Muscle of back (tissue), 11 donors: ENCODE data around the gene STAMBP. TPM values are rescaled to one million over a fixed set of nuclear protein-coding genes. Genes with fewer than 3 reads are reported as not detected.

Experiments used
- DNase-seq, 3 donors: peaks; one replicate each; pipeline versions ENCODE4 v3.0.0 to v3.0.0-alpha.2; 2013
- polyA plus RNA-seq, 10 donors: library from polyadenylated mRNA; unstranded; fragments of 120-200 nt; gene quantifications; one replicate each; pipeline ENCODE4 v1.2.1, GENCODE V29; 2013; ENCODE audit not compliant: insufficient read length in 10 of 10

The STAMBP gene
- polyA plus RNA-seq, 10 donors: 33.9 to 51.4 (median 40.0) TPM

DNA sequence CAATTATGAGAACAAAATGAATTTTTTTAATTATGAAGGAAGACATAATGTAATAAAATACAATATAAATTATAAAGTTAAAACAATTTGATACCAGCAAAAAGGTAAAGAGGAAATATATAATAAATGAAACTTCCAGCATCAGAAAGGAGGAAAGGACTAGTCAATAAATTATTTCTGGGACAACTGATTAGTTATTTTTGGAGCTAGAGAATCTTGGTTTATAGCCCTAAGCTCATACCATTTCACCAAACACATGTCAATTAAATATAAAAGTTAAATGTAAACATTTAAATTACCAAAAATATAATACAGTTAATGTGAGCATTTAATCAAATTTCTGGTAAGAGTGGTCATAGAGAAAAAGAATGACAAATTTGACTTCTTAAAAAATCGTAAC, 76.2 kb downstream of the STAMBP start:
- no peak for DNase-seq

DNA sequence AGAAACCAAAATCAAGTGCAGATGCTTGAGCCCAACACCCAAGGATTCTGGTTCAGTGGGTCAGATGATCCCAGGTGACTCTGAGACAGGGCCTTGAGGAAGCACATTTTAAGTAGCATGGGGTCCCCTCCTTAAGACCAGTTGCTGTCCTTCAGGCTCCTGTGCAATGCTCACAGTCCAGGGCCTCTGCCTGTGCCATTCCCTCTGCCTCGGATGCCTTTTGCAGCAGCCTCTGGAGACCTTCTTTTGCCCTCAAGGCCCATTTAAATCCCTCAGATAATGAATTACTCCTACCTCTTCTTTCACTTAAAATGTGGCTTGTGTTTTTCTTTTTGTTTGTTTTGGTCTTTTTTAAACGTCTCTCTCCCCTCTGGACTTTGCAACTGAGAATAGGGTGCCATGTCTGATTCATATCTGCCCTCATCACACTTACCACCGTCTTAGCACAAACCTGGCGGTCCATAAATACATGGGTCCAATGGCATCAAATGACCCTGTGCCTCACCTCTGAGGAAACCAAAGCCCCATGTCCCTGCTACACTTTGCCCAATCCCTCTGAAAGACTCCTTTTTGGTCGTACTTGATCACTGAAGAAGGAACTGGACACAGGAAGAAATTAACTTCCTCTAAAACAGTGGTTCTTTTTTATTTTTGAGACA, 78.2 kb downstream of the STAMBP start:
- no peak for DNase-seq

- DNase-seq: no peak
These were observed 79.2 kb downstream of the STAMBP start for GRCh38 chr2:73907840-73908452.

- DNase-seq: no peak
These were observed 80.2 kb downstream of the STAMBP start for GRCh38 chr2:73908689-73909652.

- no peak for DNase-seq
These were observed 82.2 kb downstream of the STAMBP start for GRCh38 chr2:73910873-73911547.

DNA sequence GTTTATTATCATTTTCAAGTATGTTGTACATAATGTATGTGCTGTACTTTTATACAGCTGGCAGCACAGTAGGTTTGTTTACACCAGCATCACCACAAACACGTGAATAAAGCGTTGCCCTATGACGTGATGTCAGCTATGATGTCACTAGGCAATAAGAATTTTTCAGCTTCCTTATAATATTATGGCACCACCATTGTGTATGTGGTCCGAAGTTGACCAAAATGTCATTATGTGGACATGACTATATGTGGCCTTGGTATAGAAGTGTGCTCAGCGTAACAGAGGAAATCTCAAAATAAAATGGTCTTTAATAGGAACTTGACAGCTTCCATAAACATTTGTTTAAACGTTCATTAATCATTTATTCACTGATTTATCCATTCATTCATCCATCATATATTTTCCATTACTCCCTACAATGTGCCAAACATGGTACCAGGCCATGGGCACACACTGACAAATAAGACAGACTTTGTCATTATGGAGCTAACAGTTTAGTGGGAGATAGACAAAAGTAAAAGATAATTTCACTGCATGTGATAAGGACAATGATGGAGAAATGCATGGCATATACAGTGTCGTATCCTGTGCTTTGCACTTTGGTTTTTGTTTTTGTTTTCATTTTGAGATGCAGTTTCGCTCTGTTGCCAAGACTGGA, 82.9 kb downstream of the STAMBP start:
- DNase-seq: no peak

DNA sequence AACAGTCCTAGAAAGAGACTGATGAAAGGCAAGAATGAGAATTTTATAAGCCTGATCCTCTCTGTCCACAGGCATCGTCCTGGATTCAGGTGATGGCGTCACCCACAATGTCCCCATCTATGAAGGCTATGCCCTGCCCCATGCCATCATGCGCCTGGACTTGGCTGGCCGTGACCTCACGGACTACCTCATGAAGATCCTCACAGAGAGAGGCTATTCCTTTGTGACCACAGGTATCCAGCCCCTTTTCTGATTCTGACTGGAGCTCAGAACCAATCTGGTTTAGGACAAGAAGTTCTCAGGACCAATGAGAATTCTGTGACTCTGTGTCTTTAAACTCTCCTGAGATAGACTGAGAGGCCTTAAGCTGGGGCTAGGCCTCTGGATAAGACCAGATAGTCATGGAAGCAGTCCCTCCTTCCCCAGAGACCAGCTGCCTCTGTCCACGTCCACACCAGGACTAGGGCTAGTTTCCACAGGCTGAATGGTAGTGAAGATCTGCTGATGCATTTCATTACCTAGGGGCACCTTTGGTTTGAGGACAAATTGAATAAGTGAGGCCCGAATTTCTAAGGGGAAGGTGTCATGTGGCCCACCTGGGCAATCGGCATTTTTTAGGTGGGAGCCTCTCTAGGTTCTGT, 84.8 kb downstream of the STAMBP start:
- DNase-seq: no peak

DNA sequence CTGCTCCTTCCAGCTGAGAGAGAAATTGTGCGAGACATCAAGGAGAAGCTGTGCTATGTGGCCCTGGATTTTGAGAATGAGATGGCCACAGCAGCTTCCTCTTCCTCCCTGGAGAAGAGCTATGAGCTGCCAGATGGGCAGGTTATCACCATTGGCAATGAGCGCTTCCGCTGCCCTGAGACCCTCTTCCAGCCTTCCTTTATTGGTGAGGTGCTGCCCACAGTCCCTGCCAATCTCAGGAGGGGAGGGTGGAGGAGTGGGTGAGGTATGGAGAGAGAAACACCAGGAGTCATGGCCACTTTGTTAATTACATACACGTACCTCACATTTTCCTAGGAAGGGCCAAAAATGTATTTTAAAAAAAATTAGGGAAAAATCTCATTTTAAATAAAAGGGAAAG, 85.9 kb downstream of the STAMBP start:
- no peak for DNase-seq

DNA sequence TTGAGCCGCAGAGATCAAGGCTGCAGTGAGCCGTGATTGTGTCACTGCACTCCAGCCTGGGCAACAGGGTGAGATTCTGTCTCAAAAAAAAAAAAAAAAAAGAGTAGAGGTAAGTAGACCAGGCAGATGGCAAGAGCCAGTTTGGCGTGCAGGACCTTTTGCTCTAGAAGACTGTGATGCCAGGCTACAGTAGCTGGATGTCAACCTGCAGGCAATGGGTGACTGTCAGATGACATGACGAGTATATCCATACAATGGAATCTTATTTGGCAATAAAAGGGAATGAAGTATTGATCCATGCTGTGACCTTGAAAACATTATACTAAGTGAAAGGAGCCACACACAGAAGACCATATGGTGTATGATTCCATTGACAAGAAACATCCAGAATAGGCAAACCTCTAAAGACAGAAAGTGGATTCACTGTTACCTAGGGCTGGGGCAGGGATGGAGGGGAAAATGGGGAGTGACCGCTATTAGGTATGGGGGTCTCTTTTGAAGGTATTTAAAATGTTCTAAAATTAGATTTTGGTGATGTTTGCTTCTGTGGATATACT, 86.8 kb downstream of the STAMBP start:
- DNase-seq: no peak

DNA sequence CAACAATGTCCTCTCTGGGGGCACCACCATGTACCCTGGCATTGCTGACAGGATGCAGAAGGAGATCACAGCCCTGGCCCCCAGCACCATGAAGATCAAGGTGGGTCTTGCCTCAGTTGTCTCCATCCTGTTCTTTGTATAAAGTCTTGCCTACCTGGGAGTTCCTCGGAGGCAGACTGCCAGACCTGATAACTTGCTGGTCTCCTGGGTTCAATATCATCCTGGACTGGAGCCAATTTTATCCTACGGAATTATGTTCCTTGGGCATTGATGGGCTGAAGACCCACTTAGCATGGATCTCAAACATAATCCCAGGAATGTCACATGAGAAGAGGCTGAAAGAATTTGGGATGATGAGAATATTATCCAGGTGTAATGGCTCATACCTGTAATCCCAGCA, 87.9 kb downstream of the STAMBP start:
- DNase-seq: no peak

- no peak for DNase-seq
These were observed 88.5 kb downstream of the STAMBP start for GRCh38 chr2:73917296-73917695.

DNA sequence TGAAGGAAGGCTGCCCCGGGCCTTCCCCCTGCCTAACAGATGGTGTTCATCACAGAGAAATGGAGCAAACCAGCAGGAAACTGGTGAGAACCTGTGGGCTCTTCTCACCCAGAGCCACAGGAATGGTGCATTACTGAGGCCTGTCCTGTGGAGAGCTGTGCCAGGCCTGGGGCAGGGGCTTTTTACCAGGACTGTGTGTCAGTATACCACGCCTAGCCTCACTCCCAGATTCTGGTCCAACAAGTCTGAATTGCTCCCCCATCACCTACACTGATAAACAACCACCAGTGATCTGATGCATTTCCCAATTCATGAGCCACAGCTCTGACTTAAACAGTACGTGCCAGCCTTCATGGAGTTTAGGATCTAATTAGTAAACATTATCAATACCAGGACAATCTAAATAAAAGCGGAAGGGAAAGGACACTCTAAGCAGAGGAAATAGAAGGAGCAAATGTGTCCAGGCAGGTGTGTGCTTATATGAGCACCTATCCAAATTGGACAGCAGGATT, 89.0 kb downstream of the STAMBP start:
- no peak for DNase-seq

- no peak for DNase-seq
These were observed 90.1 kb downstream of the STAMBP start for GRCh38 chr2:73918856-73919255.

GRCh38 chr2:73919596-73920228, 91.0 kb downstream of the STAMBP start:
- DNase-seq: no peak

- DNase-seq: peak in 1 of 3 donors; percentile 13
These were observed 92.1 kb downstream of the STAMBP start for GRCh38 chr2:73920577-73921545.

GRCh38 chr2:73921581-73921980, 92.8 kb downstream of the STAMBP start:
- DNase-seq: no peak

DNA sequence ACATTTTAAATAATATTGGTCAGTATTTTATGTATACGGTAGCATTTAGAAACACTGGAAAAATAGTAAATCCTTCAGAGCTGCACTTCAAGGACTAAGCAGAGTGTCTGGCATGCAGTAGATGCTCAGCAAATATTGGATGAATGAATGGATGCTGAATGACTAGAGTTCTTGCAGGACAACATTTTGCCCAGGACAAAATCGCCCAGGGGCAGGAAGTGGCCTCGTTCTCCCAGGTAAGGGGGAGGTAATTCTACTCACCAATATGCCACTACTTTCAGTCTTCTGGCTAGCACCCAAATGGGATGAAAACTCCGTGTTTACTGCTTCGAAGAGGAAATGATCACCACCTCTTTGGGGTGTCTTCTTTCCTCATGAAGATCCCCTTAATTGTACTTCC, 93.9 kb downstream of the STAMBP start:
- no peak for DNase-seq
